ENCODE measurements around the gene MEF2B. TPM values are rescaled to one million over a fixed set of nuclear protein-coding genes. Genes with fewer than 3 reads are reported as not detected.

MEF2B gene
- total and polyA plus RNA-seq, 2 experiments from 2014 or later = 7.4 to 8.3 TPM

GRCh38 chr19:19098084-19098702 is 71.9 kb downstream of the MEF2B start:
- TF ChIP-seq POLR2AphosphoS5 (IDR thresholded peaks at IDR 0.05; ENCODE audit: low read depth) (no peak), JUNB (IDR thresholded peaks at IDR 0.05; ENCODE audit: unreplicated experiment) (no peak), EZH2 (IDR thresholded peaks at IDR 0.05; ENCODE audit: low read depth, unreplicated experiment) (no peak), ZNF331 (CRISPR knock-in tag; IDR thresholded peaks at IDR 0.05; ENCODE audit: low read depth) (no peak), ETS1 (IDR thresholded peaks at IDR 0.05) (no peak), CREB1 (CRISPR knock-in tag; IDR thresholded peaks at IDR 0.05; ENCODE audit: low read depth) (no peak)
- no peak overlapping the region for H3K4me3 ChIP-seq
- Mint-ChIP-seq H3K9me3 (no peaks in the 10 kb centered on the region), H3K27ac (no peak overlapping the region), H3K4me3 (no peak overlapping the region), H3K36me3 (ENCODE audit: low read depth) (peaks cover 2% of the 10 kb centered on the region; the same call in 1 of the 3 replicates), H3K27me3 (ENCODE audit: insufficient read depth, low read depth, poor library complexity) (peaks cover 10% of the 10 kb centered on the region), H3K4me1 (no peaks in the 10 kb centered on the region)
- H3K4me1 ChIP-seq (ENCODE audit: insufficient read depth) = no peaks in the 10 kb centered on the region
- no peaks in the 10 kb centered on the region; the same call in 1 of the 2 replicates for H4K20me1 ChIP-seq (replicated peaks; ENCODE audit: insufficient read depth)
- no peaks in the 10 kb centered on the region for H3K79me2 ChIP-seq (replicated peaks; ENCODE audit: insufficient read depth)
- no peak overlapping the region for H2AFZ ChIP-seq
- 0 out of 2 replicates have a peak, but pooled peaks cover 6% of the 10 kb centered on the region for H3F3A ChIP-seq (replicated peaks; ENCODE audit: low read depth)
- DNase-seq (ENCODE audit: low spot score) (no peak), ATAC-seq (no peak)
- H3K36me3 ChIP-seq (ENCODE audit: insufficient read depth) = no peaks in the 10 kb centered on the region
- H3K27ac ChIP-seq (ENCODE audit: low read depth) = no peak overlapping the region
- H3K27me3 ChIP-seq (ENCODE audit: insufficient read depth) = no peaks in the 10 kb centered on the region
- no peak overlapping the region for H3K4me2 ChIP-seq
- no peaks in the 10 kb centered on the region for H3K9me2 ChIP-seq (ENCODE audit: insufficient read depth)

GRCh38 chr19:19096641-19097627 is 73.1 kb downstream of the MEF2B start:
- DNase-seq (ENCODE audit: low spot score) (no peak), ATAC-seq (no peak)
- 0 out of 2 replicates have a peak, but pooled peaks cover 6% of the 10 kb centered on the region for H3F3A ChIP-seq (replicated peaks; ENCODE audit: low read depth)
- no peak overlapping the region for H3K4me3 ChIP-seq
- Mint-ChIP-seq H3K36me3 (ENCODE audit: low read depth) (no peaks in the 10 kb centered on the region), H3K27ac (no peak overlapping the region), H3K4me1 (no peaks in the 10 kb centered on the region; the same call in 2 of the 3 replicates), H3K27me3 (ENCODE audit: insufficient read depth, low read depth, poor library complexity) (peaks cover 14% of the 10 kb centered on the region), H3K9me3 (no peaks in the 10 kb centered on the region), H3K4me3 (no peak overlapping the region)
- H3K9me2 ChIP-seq (ENCODE audit: insufficient read depth) = no peaks in the 10 kb centered on the region
- no peaks in the 10 kb centered on the region for H3K4me1 ChIP-seq (ENCODE audit: insufficient read depth)
- H3K27ac ChIP-seq (ENCODE audit: low read depth) = no peak overlapping the region
- no peak overlapping the region for H2AFZ ChIP-seq
- no peak overlapping the region for H3K4me2 ChIP-seq
- no peaks in the 10 kb centered on the region for H3K27me3 ChIP-seq (ENCODE audit: insufficient read depth)
- no peaks in the 10 kb centered on the region for H4K20me1 ChIP-seq (replicated peaks; ENCODE audit: insufficient read depth)
- H3K36me3 ChIP-seq (ENCODE audit: insufficient read depth) = no peaks in the 10 kb centered on the region
- H3K79me2 ChIP-seq (replicated peaks; ENCODE audit: insufficient read depth) = no peaks in the 10 kb centered on the region
- TF ChIP-seq ZNF462 (CRISPR knock-in tag; IDR thresholded peaks at IDR 0.05) (no peak), POLR2AphosphoS5 (IDR thresholded peaks at IDR 0.05; ENCODE audit: low read depth) (no peak), ETS1 (IDR thresholded peaks at IDR 0.05) (no peak), EZH2phosphoT487 (IDR thresholded peaks at IDR 0.05; ENCODE audit: unreplicated experiment) (no peak), ZNF331 (CRISPR knock-in tag; IDR thresholded peaks at IDR 0.05; ENCODE audit: low read depth) (no peak)
